PC-3 (cell line): ENCODE data around the gene SULT1C4.

ENCODE experiments used
- CTCF ChIP-seq: fragments of 300-600 bp; sonication (generic); conservative IDR thresholded peaks from 2 replicates; pipeline ENCODE4 v1.5.1; 2017; ENCODE audit warnings: antibody characterized with exemption, low read depth, mild to moderate bottlenecking, low read length
- EZH2 ChIP-seq: fragments of 300-600 bp; sonication (generic); IDR thresholded peaks from one replicate; pipeline ENCODE4 v1.6.1; 2017; ENCODE audit warnings: antibody characterized with exemption, mild to moderate bottlenecking, low read length; ENCODE audit not compliant: unreplicated experiment

DNA sequence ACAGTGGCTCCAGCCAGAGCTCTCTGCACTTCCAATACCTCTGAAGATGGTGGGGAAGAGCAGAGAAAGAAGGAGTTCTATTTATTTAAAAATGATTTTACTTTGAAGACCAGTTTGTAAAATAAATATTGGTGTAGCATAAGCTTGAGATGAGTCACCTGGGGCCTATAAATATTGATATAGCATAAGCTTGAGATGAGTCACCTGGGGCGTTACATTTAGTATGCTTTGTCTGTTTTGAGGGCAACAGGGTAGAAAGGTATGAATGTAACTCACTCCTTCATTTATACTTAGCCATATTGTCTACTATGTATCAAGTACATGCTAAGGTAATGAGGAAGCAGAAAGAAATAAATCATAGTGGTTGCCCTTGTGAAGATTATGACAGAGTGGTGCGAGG, 7.7 kb upstream of the SULT1C4 start:
- TF ChIP-seq CTCF, result no peak
- TF ChIP-seq EZH2, result no peak
